ENCODE measurements around the gene CASTOR2.
"Not testable (repeated sequence)": the region's sequence is repeated elsewhere in the genome, so short reads cannot be mapped to it uniquely, and the experiment has no call there.

DNA sequence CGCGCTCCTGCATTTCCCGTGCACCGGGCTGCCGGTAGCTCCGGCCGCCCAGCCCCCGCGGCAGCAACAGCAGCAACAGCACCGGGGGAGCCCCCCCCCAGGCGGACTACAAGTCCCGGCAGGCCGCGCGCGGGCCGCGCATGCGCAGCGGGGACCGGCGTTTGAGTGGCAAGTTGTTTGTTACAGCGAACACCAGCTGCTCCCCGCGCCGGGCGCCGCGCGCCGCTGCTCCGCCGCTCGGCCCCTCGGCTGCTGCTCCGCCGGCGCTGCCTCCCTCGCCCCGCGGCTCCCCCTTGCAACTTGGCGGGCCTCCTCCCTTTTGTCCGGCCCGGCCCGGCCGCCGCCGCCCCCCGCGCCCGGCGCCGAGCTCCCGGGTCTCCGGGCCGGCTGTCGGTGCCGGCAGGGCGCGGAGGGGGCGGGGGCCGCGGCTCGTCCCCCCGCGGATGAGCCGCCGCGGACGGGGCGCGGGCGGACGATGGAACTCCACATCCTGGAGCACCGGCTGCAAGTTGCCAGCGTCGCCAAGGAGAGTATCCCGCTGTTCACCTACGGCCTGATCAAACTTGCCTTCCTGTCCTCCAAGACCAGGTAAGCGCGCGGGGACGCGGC lies at the start of gene CASTOR2:
- not testable (repeated sequence) for TF ChIP-seq GATA3, GATA2 (IDR thresholded peaks at IDR 0.05; ENCODE audit: low read depth, low read length)
